NT2/D1 (cell line): Measurements from ENCODE around the gene ZNF41.

Source experiments
- YY1 ChIP-seq: IDR thresholded peaks from 2 replicates; pipeline ENCODE4 v1.6.1; 2011; ENCODE audit not compliant: insufficient read length, insufficient read depth
- ZNF274 ChIP-seq: IDR thresholded peaks from 2 replicates; pipeline ENCODE4 v1.6.1; 2011; ENCODE audit warnings: mild to moderate bottlenecking, low read depth, low read length

- TF ChIP-seq YY1: no peak
- TF ChIP-seq ZNF274: peak; percentile 96
Measured at GRCh38 chrX:47413179-47413594, 69.8 kb downstream of the ZNF41 start.
